ENCODE measurements around the gene ABRACL.

Gene ABRACL

DNA sequence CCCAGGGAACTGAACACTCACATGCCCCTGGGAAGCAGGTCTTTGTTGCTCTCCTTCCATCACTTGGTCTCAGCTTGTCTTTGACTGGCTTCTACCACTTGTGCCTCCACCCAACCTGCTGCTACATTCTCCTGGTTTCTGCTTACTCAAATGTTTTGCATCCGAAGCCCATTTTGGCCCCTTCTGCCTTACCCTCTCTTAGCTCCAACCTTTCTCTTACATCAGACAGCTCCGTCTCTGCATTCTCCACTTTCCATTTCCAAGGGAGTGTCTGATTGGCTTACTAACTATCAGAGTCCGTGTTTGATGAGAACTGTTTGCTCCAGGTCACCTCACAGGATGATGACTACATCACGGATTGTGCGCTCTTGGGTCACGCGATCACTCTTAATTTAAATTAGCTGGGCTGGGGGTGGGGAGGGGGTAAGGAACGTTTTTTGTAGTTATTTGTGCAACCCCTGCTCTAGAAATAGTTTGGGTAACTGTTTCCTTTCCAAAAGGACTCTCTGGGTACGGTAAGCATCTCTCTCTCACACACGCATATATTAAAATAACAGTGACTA lies 844 bp upstream of the ABRACL start:
- H3K27ac ChIP-seq, result peak overlapping the region; percentile 95
- no peak for TF ChIP-seq ZFX (IDR thresholded peaks at IDR 0.05; ENCODE audit: borderline replicate concordance)
- TF ChIP-seq, protein P1, sequence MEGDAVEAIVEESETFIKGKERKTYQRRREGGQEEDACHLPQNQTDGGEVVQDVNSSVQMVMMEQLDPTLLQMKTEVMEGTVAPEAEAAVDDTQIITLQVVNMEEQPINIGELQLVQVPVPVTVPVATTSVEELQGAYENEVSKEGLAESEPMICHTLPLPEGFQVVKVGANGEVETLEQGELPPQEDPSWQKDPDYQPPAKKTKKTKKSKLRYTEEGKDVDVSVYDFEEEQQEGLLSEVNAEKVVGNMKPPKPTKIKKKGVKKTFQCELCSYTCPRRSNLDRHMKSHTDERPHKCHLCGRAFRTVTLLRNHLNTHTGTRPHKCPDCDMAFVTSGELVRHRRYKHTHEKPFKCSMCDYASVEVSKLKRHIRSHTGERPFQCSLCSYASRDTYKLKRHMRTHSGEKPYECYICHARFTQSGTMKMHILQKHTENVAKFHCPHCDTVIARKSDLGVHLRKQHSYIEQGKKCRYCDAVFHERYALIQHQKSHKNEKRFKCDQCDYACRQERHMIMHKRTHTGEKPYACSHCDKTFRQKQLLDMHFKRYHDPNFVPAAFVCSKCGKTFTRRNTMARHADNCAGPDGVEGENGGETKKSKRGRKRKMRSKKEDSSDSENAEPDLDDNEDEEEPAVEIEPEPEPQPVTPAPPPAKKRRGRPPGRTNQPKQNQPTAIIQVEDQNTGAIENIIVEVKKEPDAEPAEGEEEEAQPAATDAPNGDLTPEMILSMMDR (IDR thresholded peaks at IDR 0.05), result no peak

DNA sequence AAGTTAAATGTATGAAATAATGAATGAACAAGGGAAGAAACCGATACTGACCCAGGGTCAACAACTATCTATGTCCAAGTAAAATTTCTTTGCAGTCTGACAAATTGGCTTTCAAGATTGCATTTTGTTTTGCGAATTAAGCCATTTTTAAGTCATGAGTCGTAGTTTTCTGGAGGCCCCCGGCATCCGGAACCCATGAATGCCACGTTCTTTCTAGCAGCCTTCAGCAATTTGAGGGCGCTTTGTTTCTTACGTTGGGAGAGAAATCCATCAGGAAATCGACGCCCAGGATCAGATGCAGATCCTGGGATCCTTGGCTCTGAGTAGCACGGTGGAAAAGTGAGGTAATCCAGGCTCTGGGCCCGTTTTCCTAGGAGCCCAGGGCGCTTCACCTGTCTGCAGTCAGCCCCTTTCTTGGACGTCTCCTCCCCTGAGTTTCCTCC lies 309 bp upstream of the ABRACL start:
- TF ChIP-seq ZFX (IDR thresholded peaks at IDR 0.05; ENCODE audit: borderline replicate concordance), result no peak
- TF ChIP-seq, protein P1 (IDR thresholded peaks at IDR 0.05), result no peak
- H3K27ac ChIP-seq, result peak overlapping the region; percentile 95

DNA sequence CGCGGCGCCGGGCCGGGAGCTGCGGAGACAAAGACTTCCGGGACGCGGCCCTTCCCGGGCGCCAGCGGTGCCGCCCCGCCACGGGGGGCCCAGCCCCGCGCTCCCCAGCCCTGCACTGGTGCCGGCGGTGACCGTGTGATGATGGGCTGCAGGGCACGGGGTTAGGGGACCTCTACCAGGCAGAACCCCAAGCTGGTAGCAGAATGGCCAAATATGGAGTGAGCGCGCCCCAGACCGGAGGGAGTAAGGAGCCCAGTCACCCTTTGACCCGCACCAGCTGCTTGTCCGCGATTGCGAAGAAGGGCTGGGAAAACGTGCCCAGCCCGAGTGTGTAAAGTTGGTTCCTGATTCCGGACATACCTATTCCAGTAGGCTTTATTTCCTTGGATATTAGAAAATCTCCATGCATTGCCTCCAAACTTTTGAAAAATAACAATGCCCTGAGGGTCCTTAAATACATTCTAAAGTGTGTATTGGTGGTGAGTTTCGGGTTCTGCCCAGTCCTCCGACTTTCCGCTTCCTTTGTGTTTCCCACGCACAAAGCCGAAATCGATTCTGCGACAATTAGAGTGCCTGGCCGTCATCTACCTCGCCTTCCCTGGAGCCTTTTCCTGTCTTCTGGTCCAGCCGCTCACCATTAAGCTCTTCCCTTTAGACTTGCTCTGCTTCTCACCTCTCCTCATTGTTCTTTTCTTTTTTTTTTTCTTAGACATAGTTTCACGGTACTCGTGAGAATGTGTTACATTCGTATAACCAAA lies 1.1 kb downstream of the ABRACL start:
- TF ChIP-seq, protein P1 (IDR thresholded peaks at IDR 0.05), result no peak
- TF ChIP-seq ZFX (IDR thresholded peaks at IDR 0.05; ENCODE audit: borderline replicate concordance), result no peak
- peak overlapping the region; percentile 95 for H3K27ac ChIP-seq

DNA sequence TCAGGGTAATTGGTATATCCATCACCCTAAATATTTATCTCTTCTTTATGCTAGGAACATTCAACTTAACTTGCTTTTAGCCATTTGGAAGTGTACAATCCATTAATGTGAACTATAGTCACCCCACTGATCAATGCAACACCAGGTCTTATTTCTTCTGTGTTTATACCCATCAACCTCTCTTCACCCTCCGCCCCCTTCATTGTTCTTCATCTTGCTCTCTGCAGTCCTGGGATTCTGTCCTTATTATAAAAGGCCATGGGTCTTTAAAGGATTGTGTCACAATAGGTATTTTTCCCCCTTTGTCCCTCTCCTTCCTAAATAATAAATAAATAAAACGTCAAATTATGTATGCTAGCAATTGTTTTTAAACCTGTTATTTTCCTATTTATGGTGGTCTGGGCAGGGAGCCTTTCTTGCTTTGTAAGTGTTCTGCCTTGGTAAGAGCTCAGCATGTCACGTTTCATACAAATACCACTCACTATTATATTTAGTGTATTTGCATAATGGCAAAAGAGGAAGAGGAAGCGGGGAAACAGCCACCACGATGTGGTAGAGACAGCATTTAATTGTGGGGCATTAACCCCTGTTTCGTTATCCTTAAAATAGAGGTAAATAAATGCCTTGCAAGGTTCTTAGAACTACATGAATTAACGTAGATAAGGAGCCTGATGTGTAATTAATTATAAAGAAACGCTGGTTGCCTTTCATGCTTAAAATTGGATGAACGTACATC lies 1.9 kb downstream of the ABRACL start:
- peak overlapping the region; percentile 95 for H3K27ac ChIP-seq
- TF ChIP-seq, protein P1 (IDR thresholded peaks at IDR 0.05), result no peak
- TF ChIP-seq ZFX (IDR thresholded peaks at IDR 0.05; ENCODE audit: borderline replicate concordance), result no peak

DNA sequence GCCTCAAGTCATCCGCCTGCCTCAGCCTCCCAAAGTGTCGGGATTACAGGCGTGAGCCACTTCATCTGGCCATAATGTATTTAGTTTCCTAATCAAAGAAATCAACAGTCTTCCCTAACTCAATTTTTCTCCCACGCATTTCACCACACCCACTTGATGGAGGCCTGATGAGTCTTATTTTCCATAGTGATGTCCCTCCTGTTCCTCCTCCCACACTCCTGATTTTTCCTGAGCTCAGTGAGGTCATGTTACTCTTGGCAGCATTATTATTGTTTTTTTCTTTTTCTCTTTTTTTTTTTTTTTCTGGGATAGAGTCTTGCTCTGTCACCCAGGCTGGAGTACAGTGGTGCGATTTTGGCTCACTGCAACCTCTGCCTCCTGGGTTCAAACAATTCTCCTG lies 8.9 kb downstream of the ABRACL start:
- TF ChIP-seq ZFX (IDR thresholded peaks at IDR 0.05; ENCODE audit: borderline replicate concordance), result no peak
- TF ChIP-seq, protein P1 (IDR thresholded peaks at IDR 0.05), result no peak
- no peak overlapping the region for H3K27ac ChIP-seq

DNA sequence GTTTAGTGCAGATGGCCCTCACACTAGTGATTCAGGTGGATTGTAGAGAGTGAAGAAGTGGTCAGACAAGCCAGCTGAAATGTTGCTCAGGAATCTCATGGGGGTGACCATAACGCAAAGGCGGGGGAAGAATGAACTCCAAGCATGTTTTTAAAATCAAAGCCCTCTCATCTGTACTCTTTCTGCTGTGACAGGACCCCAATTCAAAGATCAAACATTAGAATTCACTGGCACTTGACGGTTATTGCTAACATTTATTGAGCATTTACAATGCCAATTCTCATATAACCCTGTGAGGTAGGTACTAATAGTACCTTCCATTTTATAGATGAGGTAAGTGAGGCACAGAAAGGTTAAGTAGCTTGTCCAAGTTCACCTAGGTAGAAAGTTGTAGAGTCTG lies 15.7 kb downstream of the ABRACL start:
- H3K27ac ChIP-seq, result no peak overlapping the region
- TF ChIP-seq ZFX (IDR thresholded peaks at IDR 0.05; ENCODE audit: borderline replicate concordance), result no peak
- TF ChIP-seq, protein P1 (IDR thresholded peaks at IDR 0.05), result no peak

Measured in 22Rv1 (cell line).